ENCODE data around the gene VPS35L.
"Not testable (repeated sequence)": the region's sequence is repeated elsewhere in the genome, so short reads cannot be mapped to it uniquely, and the experiment has no call there.

VPS35L gene

DNA sequence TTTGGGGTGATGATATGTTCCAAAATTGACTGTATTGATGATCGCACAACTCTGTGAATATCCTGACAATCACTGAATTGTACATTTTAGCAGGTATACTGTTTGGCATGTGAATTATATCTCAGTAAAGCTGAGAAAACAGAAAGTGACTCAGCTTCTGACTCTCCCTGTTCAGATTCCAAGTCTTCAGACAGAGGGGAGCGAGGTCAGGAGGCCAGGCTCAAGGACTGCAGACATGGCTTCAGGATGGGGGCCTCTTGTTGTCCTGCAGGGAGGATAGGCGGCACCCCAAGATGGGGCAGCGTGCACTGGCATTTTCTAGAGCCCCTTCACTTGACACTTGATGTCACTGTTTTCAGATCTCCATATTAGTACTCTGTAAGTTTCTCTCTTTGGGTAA lies 116.9 kb downstream of the VPS35L start:
- H3K4me3 ChIP-seq (ENCODE audit: low read length) = no peak overlapping the region
- TF ChIP-seq ZNF274 (IDR thresholded peaks at IDR 0.05; ENCODE audit: low read depth, low read length) = no peak

DNA sequence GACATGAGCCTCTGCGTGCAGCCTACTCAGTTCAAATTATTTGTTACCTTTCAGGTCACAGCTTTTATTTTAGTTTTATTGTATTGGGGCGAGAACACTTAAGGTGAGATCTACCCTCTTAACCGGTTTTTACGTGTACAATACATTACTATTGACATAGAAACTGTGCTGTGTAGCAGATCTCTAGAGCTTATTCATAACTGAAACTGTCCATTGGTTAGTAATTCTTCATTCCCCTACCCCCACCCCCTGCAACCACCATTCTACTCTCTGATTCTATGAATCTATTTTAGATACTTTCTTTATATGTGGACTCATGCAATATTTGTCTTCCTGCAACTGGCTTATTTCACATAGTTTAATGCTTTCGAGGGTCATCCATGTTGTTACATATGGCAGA lies 119.0 kb downstream of the VPS35L start:
- no peak for TF ChIP-seq ZNF274 (IDR thresholded peaks at IDR 0.05; ENCODE audit: low read depth, low read length)
- H3K4me3 ChIP-seq (ENCODE audit: low read length) = no peak overlapping the region

DNA sequence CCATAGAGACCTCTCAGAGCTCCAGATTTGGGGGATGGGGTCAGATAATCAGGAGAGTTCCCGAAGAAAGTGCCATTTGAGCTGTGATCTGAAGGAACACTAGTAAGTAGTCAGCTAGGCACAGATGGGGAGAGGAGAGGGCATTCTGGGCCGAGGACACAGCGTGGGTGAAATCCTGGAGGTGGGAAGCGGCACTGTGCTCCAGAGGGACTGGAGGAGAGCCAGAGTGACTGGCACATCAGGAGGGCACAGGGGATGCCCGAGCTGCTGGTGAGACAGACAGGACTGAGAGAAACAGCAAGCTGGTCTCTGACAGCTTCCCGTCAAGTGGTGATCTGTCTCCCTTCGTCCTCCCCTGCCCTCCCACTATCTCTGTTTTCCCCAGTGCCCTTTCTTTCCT lies 121.9 kb downstream of the VPS35L start:
- H3K4me3 ChIP-seq (ENCODE audit: low read length) = no peak overlapping the region
- no peak for TF ChIP-seq ZNF274 (IDR thresholded peaks at IDR 0.05; ENCODE audit: low read depth, low read length)

DNA sequence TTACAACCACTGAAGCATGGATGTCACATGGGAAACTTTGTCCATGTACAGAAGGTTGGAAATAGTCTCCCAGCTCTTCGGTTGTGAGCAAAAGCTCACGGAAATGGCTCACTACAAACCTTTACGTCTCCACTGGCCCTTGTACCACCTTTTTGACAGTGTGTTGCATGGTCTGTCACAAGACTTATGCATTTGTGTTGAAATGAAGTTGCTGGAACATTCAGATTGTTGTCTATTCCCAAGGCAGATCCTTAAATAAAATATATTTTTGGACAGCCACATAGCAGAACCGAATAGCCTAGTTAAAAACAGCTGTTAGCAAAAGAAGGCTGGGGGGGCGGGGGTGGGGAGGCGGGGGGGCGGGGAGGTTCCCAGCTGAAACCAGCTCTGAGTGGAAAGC lies 123.3 kb downstream of the VPS35L start:
- H3K4me3 ChIP-seq (ENCODE audit: low read length) = no peak overlapping the region
- no peak for TF ChIP-seq ZNF274 (IDR thresholded peaks at IDR 0.05; ENCODE audit: low read depth, low read length)

DNA sequence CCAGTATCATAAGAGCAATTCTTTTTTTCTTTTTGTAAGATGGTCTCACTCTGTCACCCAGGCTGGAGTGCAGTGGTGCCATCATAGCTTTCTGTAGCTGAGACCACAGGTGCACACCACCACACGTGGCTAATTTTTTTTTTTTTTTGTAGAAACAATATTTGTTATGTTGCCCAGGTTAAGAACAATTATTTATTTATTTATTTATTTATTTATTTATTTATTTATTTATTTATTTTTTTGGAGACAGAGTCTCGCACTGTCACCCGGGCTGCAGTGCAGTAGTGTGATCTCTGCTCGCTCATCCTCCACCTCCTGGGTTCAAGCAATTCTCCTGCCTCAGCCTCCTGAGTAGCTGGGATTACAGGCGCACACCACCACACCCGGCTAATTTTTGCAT lies 123.8 kb downstream of the VPS35L start:
- not testable (repeated sequence) for H3K4me3 ChIP-seq (ENCODE audit: low read length)

DNA sequence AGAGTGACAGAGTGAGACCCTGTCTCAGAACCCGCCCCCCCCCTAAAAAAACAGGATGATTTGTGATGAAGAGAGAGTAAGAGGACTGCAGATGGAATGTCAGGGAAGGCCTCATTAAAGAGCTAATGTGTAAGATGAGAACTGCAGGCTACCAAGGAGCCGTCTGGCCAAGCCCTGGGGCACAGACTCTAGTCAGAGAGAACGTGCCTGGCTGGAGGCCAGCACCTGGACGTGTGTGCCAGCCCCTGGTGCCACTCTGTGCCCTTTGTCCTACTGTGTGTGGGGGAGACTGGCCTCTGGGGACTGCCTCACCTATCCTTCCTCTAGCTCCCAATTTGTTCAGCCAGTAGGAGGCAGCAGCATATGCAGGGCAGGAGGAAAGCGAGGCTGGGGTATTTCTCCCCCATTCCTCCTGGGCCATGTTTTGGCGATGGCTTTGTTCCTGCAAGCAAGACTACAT lies 125.4 kb downstream of the VPS35L start:
- H3K4me3 ChIP-seq (ENCODE audit: low read length) = no peak overlapping the region
- no peak for TF ChIP-seq ZNF274 (IDR thresholded peaks at IDR 0.05; ENCODE audit: low read depth, low read length)

DNA sequence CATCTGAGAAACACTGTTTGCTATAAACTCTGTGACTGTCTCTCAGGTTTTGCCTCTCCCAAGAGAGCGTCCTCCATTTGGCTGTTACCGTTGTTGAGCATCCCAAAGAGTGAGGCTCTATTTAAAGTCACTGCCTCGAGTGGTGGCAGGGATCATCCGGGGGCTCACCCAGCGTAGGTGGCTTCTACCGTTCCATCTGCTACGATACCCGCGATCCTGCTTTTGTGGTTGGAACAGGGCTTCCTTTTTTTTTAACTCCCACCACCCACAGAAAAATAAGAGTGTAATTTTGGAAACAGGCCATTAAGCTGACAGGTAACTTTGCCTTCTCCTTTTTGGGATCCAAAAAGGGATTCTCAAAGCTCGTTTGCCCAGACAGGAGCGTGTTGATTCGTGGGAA lies 126.1 kb downstream of the VPS35L start:
- no peak for TF ChIP-seq ZNF274 (IDR thresholded peaks at IDR 0.05; ENCODE audit: low read depth, low read length)
- H3K4me3 ChIP-seq (ENCODE audit: low read length) = no peak overlapping the region

DNA sequence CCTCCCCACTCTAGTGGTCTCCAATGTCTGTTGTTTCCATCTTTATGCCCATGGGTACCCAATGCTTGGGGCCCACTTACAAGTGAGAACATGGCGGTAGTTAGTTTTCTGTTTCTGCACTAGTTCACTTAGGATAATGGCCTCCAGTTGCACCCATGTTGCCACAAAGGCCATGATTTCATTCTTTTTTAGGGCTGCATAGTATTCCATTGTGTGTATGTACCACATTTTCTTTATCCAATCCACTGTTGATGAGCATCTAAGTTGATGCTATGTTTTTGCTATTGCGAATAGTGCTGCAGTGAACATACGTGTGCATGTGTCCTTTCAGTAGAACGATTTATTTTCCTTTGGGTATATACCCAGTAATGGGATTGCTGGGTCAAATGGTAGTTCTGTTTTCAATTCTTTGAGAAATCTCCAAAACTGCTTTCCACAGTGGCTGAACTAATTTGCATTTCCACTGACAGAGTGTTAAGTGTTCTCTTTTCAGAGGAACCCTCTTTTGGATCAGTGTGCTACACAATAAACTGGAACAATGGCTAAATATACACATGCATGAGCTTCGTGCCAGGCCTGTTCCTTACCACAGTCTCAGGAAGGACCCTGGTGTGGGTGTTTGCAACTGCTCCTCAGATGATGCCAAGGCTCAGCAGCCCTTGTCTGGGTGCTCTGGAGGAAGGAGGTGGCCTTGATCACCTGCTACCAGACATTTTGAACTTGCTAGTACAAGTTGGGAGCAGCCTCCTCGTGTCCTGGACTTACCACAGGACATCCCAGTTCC lies 128.1 kb downstream of the VPS35L start:
- TF ChIP-seq ZNF274 (IDR thresholded peaks at IDR 0.05; ENCODE audit: low read depth, low read length) = no peak
- H3K4me3 ChIP-seq (ENCODE audit: low read length) = no peak overlapping the region

DNA sequence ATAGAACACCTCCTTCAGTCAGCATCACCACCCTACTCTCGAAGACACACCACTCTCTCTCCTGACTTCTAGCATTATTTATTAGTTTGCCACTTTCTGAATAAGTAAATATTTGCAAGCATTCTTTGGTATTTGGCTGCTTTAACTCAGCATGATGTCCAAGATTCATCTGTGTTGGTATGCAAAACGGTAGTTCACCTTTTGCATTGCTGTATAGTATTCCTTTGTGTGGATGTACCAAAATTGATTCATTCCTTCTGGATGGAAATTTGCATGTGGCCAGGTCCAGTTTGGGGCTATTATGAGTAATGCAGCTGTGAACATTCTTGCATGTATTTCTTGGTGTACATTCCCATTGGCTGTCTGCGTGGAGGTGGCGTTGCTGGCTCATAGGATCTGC lies 129.7 kb downstream of the VPS35L start:
- no peak overlapping the region for H3K4me3 ChIP-seq (ENCODE audit: low read length)
- no peak for TF ChIP-seq ZNF274 (IDR thresholded peaks at IDR 0.05; ENCODE audit: low read depth, low read length)

DNA sequence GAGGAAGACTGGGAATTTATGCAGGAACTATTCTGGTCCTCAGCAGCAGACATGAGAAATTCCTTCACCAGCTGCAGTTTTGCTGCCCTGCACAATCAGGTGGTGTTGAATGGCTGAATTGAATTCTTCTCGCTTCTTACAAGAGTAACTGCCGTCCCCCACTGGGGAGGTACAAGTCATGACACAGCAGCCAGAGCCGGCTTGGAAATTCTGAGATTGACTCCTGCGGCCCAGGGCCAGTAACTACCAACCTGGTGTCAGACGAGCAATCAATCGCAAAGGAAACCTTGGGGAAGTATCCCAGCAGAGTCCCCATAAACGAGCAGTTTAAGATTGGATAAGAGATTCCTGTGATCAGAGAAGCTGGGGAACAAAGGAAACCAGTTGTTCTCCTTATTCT lies 131.8 kb downstream of the VPS35L start:
- no peak for TF ChIP-seq ZNF274 (IDR thresholded peaks at IDR 0.05; ENCODE audit: low read depth, low read length)
- no peak overlapping the region for H3K4me3 ChIP-seq (ENCODE audit: low read length)

DNA sequence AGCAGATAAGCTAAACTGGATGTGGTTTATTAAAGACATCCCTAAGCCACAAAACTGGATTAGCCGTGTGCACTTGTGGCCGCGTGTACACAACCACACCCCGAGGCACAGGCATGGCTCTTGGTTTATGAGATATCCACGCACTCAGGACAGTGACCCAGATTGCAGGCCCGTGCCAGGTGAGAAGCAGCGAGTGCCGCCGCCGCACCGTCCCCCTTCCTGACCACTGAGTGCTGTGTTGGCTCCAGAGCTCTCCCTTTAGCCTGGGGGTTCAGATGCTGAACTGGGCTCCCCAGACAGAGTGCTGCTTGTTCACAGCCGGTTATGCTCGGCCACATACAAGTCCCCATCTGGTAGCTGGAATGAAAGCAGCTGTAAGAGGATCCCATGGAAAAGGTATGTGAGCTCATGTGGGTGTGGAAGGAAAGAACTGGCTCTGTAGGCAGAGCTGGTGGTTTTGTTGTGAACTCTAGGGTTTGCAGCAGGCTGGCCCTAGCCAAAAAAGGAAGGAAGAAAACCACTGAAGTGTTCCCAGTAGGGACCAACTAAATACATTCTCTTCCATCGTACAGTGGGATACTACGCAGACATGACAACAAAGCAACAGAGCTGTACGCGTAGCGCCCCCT lies 133.0 kb downstream of the VPS35L start:
- H3K4me3 ChIP-seq (ENCODE audit: low read length) = no peak overlapping the region
- no peak for TF ChIP-seq ZNF274 (IDR thresholded peaks at IDR 0.05; ENCODE audit: low read depth, low read length)

DNA sequence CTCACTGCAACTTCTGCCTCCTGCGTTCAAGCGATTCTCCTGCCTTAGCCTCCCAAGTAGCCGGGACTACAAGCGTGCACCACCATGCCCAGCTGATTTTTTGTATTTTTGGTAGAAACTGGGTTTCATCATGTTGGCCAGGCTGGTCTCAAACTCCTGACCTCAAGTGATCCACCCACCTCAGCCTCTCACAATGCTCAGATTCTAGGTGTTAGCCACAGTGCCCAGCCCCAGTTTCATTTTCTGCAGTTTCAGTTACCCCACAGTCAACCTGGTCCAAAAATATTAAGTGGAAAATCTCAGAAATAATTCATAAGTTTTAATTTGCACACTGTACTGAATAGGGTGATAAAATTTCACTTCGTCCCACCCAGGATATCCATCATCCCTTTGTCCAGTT lies 133.8 kb downstream of the VPS35L start:
- no peak for TF ChIP-seq ZNF274 (IDR thresholded peaks at IDR 0.05; ENCODE audit: low read depth, low read length)
- H3K4me3 ChIP-seq (ENCODE audit: low read length) = no peak overlapping the region

DNA sequence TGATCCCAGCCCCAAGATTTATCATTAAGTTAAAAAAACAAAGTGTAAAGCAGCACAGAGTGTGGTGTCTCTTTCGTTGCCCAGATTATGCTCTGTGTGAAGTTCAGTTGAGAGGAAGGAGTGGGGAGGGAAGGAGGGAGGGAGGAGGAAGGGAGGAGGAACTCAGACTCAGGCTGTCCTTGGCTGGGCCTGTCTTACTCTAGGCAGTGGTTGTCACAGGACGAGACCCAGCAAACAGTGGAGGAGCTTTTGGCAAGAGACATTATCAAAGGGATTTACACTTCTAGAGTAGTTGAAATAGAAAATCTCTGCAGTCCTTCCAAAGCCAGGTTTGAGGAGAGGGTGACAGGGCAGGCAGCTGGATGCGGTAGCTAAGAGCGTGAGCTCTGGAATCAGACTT lies 134.7 kb downstream of the VPS35L start:
- no peak for TF ChIP-seq ZNF274 (IDR thresholded peaks at IDR 0.05; ENCODE audit: low read depth, low read length)
- H3K4me3 ChIP-seq (ENCODE audit: low read length) = no peak overlapping the region

DNA sequence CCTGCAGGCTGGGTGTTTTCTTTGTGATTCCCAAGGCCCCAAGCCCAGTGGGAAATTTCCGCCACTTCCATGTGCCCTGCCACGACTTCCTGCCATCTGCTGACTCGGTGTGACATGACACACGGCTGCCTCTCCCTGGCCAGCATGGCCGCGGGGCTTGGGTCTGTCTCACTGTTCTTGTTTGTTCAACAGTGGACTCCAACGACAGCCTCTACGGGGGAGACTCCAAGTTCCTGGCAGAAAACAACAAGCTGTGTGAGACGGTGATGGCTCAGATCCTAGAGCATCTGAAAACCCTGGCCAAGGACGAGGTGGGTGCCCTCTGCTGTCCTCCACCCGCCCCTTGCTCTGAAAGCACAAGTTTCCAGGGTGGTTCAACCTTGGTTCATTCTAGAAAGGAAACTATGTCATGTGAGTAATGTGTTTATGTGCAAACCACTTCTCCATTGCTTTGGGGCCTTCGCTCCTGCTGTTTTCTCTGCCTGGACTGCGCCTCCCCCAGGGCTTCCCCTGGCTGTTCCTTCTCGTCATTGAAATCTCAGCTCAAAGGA lies 135.7 kb downstream of the VPS35L start:
- no peak for TF ChIP-seq ZNF274 (IDR thresholded peaks at IDR 0.05; ENCODE audit: low read depth, low read length)

DNA sequence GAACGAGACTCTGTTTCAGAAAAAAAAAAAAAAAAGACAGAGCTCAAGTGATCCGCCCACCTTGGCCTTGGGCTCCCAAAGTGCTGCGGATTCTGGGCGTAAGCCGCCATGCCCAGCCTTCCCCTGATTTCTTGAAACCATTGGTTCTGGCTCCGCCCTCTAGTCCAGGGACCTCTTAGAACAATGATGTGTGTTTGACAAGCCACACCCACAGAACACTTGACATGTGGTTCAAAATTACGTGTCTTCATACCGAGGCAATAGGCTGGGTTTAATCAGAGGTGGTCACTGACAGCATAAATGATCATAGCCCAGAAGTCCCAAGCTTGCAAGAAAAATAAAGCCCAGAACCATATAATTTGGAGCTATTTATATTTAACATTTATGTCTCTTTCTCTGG lies 139.5 kb downstream of the VPS35L start:
- H3K4me3 ChIP-seq (ENCODE audit: low read length) = no peak overlapping the region
- TF ChIP-seq ZNF274 (IDR thresholded peaks at IDR 0.05; ENCODE audit: low read depth, low read length) = no peak

More for the DNA sequence above, 135.7 kb downstream of the VPS35L start:
- H3K4me3 ChIP-seq (ENCODE audit: low read length) = no peak overlapping the region
